ENCODE results near the gene ANGPTL8. TPM values are rescaled to one million over a fixed set of nuclear protein-coding genes. Genes with fewer than 3 reads are reported as not detected.

Gene ANGPTL8
- total RNA-seq, 1 experiment from 2014 or later: not detected

GRCh38 chr19:11200931-11201330 lies 38.5 kb upstream of the ANGPTL8 start:
- ChIA-PET POLR2A (no interaction called here), CTCF (no interaction called here)
- H3K9me3 ChIP-seq (ENCODE audit: control insufficient read depth, insufficient read depth, low read depth, low read length): no peaks in the 10 kb centered on the region
- DNase-seq (ENCODE audit: low read depth, low spot score) (no peak), ATAC-seq (no peak)
- intact Hi-C loops (cut with micrococcal nuclease; ENCODE audit: unreplicated experiment): loop anchor here (5.0 kb wide), 1 partner anchor 64 kb away; no protein-coding TSS in a partner anchor
- no peak overlapping the region for H3K27ac ChIP-seq (ENCODE audit: low read length)
- H3K27me3 ChIP-seq (ENCODE audit: control insufficient read depth, insufficient read depth, low read length): no peaks in the 10 kb centered on the region
- in situ Hi-C loops (cut with HindIII; ENCODE audit: low pct_unique_long_range_greater_than_20kb, low sequenced_read_pairs): no loop called here
- BruUV-seq (replicated peaks): no TSS peak
- no peak overlapping the region for H3K4me3 ChIP-seq (ENCODE audit: low read depth in 2 of 2, low read length in 2 of 2)
- TF ChIP-seq TCF7L2 (IDR thresholded peaks at IDR 0.05; ENCODE audit: low read depth, low read length): no peak
- TF ChIP-seq REST (IDR thresholded peaks at IDR 0.05; ENCODE audit: insufficient read depth in 1 of 2, low read depth in 2 of 2, low read length in 1 of 2): no peak
- TF ChIP-seq CTCF (IDR thresholded peaks at IDR 0.05): no peak
- no peak for TF ChIP-seq SIN3A (IDR thresholded peaks at IDR 0.05; ENCODE audit: borderline replicate concordance, insufficient read depth, low read depth, low read length)
- TF ChIP-seq POLR2AphosphoS5 (IDR thresholded peaks at IDR 0.05; ENCODE audit: low read depth, low read length): no peak
- H3K4me1 ChIP-seq (ENCODE audit: control insufficient read depth, insufficient read depth, low read length): peaks cover 19% of the 10 kb centered on the region
- no peaks in the 10 kb centered on the region for H3K36me3 ChIP-seq (ENCODE audit: control insufficient read depth, insufficient read depth, low read length)

DNA sequence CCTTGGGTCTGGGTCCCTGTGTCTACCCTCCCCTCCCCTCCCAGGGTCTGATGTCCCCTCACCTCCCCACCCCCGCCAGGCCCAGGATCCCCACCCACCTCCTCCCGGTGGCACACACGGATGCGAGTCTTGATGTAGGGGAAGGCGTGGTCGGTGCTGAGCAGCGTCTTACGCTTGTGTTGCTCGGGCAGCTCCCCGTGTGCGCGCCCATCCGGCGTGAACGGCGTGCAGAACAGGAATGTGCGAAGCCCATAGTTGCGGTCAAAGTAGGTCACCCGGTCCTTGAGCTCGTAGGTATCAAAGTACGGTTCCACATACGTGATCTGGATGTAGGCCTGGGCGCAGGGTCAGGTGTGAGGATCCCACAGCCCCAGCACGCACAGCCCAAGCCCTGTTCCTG lies 37.6 kb upstream of the ANGPTL8 start:
- ChIA-PET POLR2A (no interaction called here), CTCF (no interaction called here)
- no peak overlapping the region for H3K27ac ChIP-seq (ENCODE audit: low read length)
- intact Hi-C loops (cut with micrococcal nuclease; ENCODE audit: unreplicated experiment): loop anchor here (5.0 kb wide), 1 partner anchor 64 kb away; no protein-coding TSS in a partner anchor
- no peaks in the 10 kb centered on the region for H3K9me3 ChIP-seq (ENCODE audit: control insufficient read depth, insufficient read depth, low read depth, low read length)
- ATAC-seq (no peak), DNase-seq (ENCODE audit: low read depth, low spot score) (no peak)
- TF ChIP-seq CTCF (IDR thresholded peaks at IDR 0.05): no peak
- no peak for TF ChIP-seq REST (IDR thresholded peaks at IDR 0.05; ENCODE audit: insufficient read depth in 1 of 2, low read depth in 2 of 2, low read length in 1 of 2)
- no peak for TF ChIP-seq POLR2AphosphoS5 (IDR thresholded peaks at IDR 0.05; ENCODE audit: low read depth, low read length)
- no peaks in the 10 kb centered on the region for H3K27me3 ChIP-seq (ENCODE audit: control insufficient read depth, insufficient read depth, low read length)
- no peaks in the 10 kb centered on the region for H3K36me3 ChIP-seq (ENCODE audit: control insufficient read depth, insufficient read depth, low read length)
- no TSS peak for BruUV-seq (replicated peaks)
- in situ Hi-C loops (cut with HindIII; ENCODE audit: low pct_unique_long_range_greater_than_20kb, low sequenced_read_pairs): no loop called here
- H3K4me1 ChIP-seq (ENCODE audit: control insufficient read depth, insufficient read depth, low read length): peaks cover 19% of the 10 kb centered on the region
- no peak overlapping the region for H3K4me3 ChIP-seq (ENCODE audit: low read depth in 2 of 2, low read length in 2 of 2)

Data from Panc1 (cell line).